Natural killer cell (primary cell): ENCODE results near the gene BAHD1. TPM values are rescaled to one million over a fixed set of nuclear protein-coding genes. Genes with fewer than 3 reads are reported as not detected.

Source experiments
- ATAC-seq, 3 donors: fragments of 150-1000 bp in 2 of 3; fragments of 200-7000 bp in 1 of 3; cut with Tn5 transposase; 1 replicate in 1 of 3; 2 replicates in 2 of 3; pipeline ENCODE4 v1.10.0; 2021; ENCODE audit warnings: mild to moderate bottlenecking in 2 of 3, moderate library complexity in 2 of 3
- DNase-seq, 2 donors: peaks; one replicate each; pipeline versions ENCODE4 v3.0.0 to v3.0.0-alpha.2; 2013 to 2021; ENCODE audit warnings: mixed read lengths in 1 of 2
- H3K27ac ChIP-seq: one replicate; pipeline ENCODE4 v1.5.1; 2013; ENCODE audit warnings: mild to moderate bottlenecking, low read length
- H3K27me3 ChIP-seq: one replicate; pipeline ENCODE4 v1.6.1; 2013; ENCODE audit warnings: low read length; ENCODE audit not compliant: control insufficient read depth, insufficient read depth
- H3K36me3 ChIP-seq: one replicate; pipeline ENCODE4 v1.6.1; 2013; ENCODE audit warnings: low read length; ENCODE audit not compliant: control insufficient read depth, insufficient read depth
- H3K4me1 ChIP-seq: one replicate; pipeline ENCODE4 v1.6.1; 2013; ENCODE audit warnings: low read length; ENCODE audit not compliant: control insufficient read depth, insufficient read depth
- H3K4me3 ChIP-seq: one replicate; pipeline ENCODE4 v1.5.1; 2013; ENCODE audit warnings: low read length
- H3K9me3 ChIP-seq: one replicate; pipeline ENCODE4 v1.6.1; 2013; ENCODE audit warnings: low read length; ENCODE audit not compliant: control insufficient read depth, insufficient read depth
- H3K27ac Mint-ChIP-seq, 2 donors: one replicate each; pipeline ENCODE4 v1.8.0; 2022; ENCODE audit warnings: mild to moderate bottlenecking in 2 of 2, mixed read lengths in 2 of 2, moderate library complexity in 1 of 2
- H3K27me3 Mint-ChIP-seq, 2 donors: one replicate each; pipeline ENCODE4 v1.8.0; 2022; ENCODE audit warnings: low read depth in 2 of 2, mixed read lengths in 2 of 2
- H3K36me3 Mint-ChIP-seq: one replicate; pipeline ENCODE4 v1.8.0; 2022; ENCODE audit warnings: mixed read lengths
- H3K4me1 Mint-ChIP-seq, 2 donors: one replicate each; pipeline ENCODE4 v1.8.0; 2022; ENCODE audit warnings: mixed read lengths in 2 of 2
- H3K4me3 Mint-ChIP-seq: one replicate; pipeline ENCODE4 v1.8.0; 2022; ENCODE audit warnings: mild to moderate bottlenecking, moderate library complexity, mixed read lengths
- H3K9me3 Mint-ChIP-seq, 2 donors: one replicate each; pipeline ENCODE4 v1.8.0; 2022; ENCODE audit warnings: mixed read lengths in 2 of 2
- CTCF ChIP-seq: fragments of 200-600 bp; IDR thresholded peaks from one replicate; pipeline ENCODE4 v1.8.0; 2022; ENCODE audit warnings: antibody characterized with exemption
- WGBS: methylation state at CpG from one replicate; pipeline ENCODE4 v1.1.7; 2013; ENCODE audit warnings: missing lambda C conversion rate; ENCODE audit not compliant: insufficient coverage; 5-methylcytosine and 5-hydroxymethylcytosine counted together
- intact Hi-C: fragments of 100-400 bp; cut with micrococcal nuclease; formaldehyde crosslinking; loops from one replicate; pipeline ENCODE4 v1.14.2; 2022
- total RNA-seq, 4 donors: library from RNA; stranded (reverse); fragments of 120-200 nt in 1 of 4; gene quantifications; one replicate each; pipeline versions ENCODE4 v1.2.3 to v1.2.4, GENCODE V29; 2013 to 2022

BAHD1 gene
- total RNA-seq, 3 donors from 2014 or later (not counting 1 experiment from before 2014, with no cell fraction given): 29.4 to 48.9 (median 41.8) TPM

DNA sequence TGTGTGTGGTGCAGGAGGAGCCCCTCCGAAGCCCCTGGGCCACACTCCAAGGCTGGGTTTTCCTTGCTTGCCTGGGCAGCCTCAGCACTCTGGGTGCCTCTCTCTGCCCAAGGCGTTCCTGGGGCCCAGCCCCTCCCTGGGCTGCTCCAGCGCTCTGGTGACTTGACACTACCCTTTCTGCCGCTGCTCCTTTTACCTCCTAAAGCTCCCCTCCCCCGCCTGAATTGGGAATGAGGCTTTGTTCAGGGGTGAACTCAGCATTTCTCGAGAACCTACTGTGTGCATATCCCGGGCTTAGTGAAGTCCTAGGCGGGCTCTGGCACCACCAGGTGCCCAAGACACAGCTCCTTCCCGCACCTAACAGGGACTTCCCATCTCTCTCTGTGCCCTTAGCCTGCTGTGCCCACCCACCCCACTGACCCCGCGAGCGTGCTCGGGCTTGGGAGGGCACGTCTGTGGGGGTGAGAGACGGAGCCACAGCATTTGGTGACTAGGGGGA lies 1.2 kb upstream of the BAHD1 start:
- no peaks in the 10 kb centered on the region for H3K9me3 Mint-ChIP-seq
- no peak for ATAC-seq
- H3K27me3 Mint-ChIP-seq: peaks cover 13 to 24% of the 10 kb centered on the region in 2 donors
- intact Hi-C loops: no loop called here
- peak overlapping the region; percentile 70 to 82 for H3K27ac Mint-ChIP-seq
- no peaks in the 10 kb centered on the region for H3K36me3 ChIP-seq
- no peaks in the 10 kb centered on the region for H3K9me3 ChIP-seq
- H3K4me1 ChIP-seq: peaks cover 51% of the 10 kb centered on the region
- peak overlapping the region; percentile 95 for H3K4me3 Mint-ChIP-seq
- H3K4me1 Mint-ChIP-seq: peaks cover 36 to 72% of the 10 kb centered on the region in 2 donors
- H3K4me3 ChIP-seq: no peak overlapping the region
- no peak for TF ChIP-seq CTCF
- no peak for DNase-seq
- no peak overlapping the region for H3K27ac ChIP-seq
- 18% methylated on average over 15 of the region's 15 CpGs for WGBS
- peaks cover 30% of the 10 kb centered on the region for H3K27me3 ChIP-seq
- H3K36me3 Mint-ChIP-seq: no peaks in the 10 kb centered on the region

GRCh38 chr15:40439960-40440742 lies 602 bp upstream of the BAHD1 start:
- Mint-ChIP-seq H3K27ac (peak overlapping the region; percentile 70 to 82), H3K9me3 (no peaks in the 10 kb centered on the region), H3K27me3 (peaks cover 13 to 24% of the 10 kb centered on the region in 2 donors), H3K36me3 (no peaks in the 10 kb centered on the region), H3K4me3 (peak overlapping the region; percentile 95), H3K4me1 (peaks cover 43 to 78% of the 10 kb centered on the region in 2 donors)
- Histone ChIP-seq H3K4me1 (peaks cover 50% of the 10 kb centered on the region), H3K9me3 (no peaks in the 10 kb centered on the region), H3K36me3 (no peaks in the 10 kb centered on the region), H3K27ac (no peak overlapping the region), H3K4me3 (peak overlapping the region; percentile 49), H3K27me3 (peaks cover 27% of the 10 kb centered on the region)
- no peak for TF ChIP-seq CTCF
- peak in 1 of 3 donors; percentile 3 for ATAC-seq
- intact Hi-C loops: loop anchor here (5.0 kb wide), 1 partner anchor 67 kb away; no protein-coding TSS in a partner anchor
- DNase-seq: peak in 1 of 2 donors; percentile 53
- WGBS: under 1% methylated on average over 34 of the region's 35 CpGs

DNA sequence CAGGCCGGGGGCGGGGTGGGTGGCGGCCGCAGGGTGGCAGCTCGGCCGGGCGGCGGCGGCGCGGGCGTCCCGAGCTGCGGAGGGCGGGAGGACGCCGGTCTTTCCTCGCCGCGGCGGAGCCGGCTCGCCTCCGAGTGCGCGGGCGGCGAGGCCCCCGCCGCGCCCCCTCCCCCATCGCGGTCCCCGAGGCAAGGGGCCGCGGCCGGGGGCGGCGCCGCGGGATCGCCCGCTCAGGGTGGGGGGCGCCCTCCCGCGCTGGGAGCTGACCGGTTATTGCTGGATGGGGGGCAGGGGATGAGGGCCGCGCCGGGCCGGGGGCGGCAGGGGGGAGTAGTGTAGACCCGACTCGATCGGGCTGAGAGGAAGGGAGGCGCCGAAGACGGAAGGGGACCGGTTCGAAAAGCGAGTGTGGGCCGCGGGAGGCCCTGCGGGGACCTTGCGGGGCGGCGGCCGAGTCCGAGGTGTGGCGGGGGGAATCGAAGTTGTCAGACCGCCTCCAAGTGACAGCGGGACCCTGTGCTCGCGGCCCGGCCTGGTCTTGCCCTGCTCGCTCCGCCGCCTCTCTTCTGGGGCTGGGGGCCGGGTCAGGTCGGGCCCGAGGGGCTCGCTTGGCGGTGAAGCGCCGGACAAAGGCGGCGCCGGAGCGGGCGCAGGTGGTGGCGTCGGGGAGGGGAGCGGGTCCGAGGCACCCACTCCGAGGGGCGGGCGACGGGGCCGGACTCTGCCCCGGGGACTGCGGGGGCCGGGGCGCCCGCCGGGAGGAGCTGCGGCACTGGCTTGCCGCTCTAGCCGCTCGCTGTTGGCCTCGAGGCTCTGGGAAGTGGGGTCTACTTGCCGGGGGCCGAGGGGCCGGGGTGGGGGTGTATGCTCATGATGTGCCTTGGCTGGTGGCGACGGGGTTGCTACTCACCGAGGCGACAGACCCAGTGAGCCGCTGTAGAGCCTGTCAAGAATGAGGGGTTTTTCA lies 1.1 kb downstream of the BAHD1 start:
- Histone ChIP-seq H3K4me3 (peak overlapping the region; percentile 62), H3K4me1 (peaks cover 33% of the 10 kb centered on the region), H3K27me3 (peaks cover 13% of the 10 kb centered on the region), H3K27ac (no peak overlapping the region), H3K36me3 (no peaks in the 10 kb centered on the region), H3K9me3 (no peaks in the 10 kb centered on the region)
- H3K4me1 Mint-ChIP-seq: peaks cover 43 to 68% of the 10 kb centered on the region in 2 donors
- H3K4me3 Mint-ChIP-seq: peak overlapping the region; percentile 88
- under 1% methylated on average over 119 of the region's 119 CpGs for WGBS
- DNase-seq (peak; percentile 28 to 44), ATAC-seq (peak in 2 of 3 donors; percentile 4 to 8)
- intact Hi-C loops: loop anchor here (5.0 kb wide), 1 partner anchor 65 kb away; no protein-coding TSS in a partner anchor
- peak overlapping the region; percentile 59 to 84 for H3K27ac Mint-ChIP-seq
- no peaks in the 10 kb centered on the region for H3K9me3 Mint-ChIP-seq
- no peak for TF ChIP-seq CTCF
- H3K27me3 Mint-ChIP-seq: peaks cover 13 to 14% of the 10 kb centered on the region in 2 donors
- no peaks in the 10 kb centered on the region for H3K36me3 Mint-ChIP-seq
